Ascending aorta (tissue), 2 donors: ENCODE measurements around the gene SYT1. TPM values are rescaled to one million over a fixed set of nuclear protein-coding genes. Genes with fewer than 3 reads are reported as not detected.

Experiments
- DNase-seq, 2 donors: peaks; one replicate each; pipeline ENCODE4 v3.0.0-alpha.2; 2019; ENCODE audit warnings: low spot score in 2 of 2
- H3K27ac ChIP-seq, 2 donors: fragments of 200-600 bp; sonication (generic); one replicate each; pipeline ENCODE4 v1.5.1; 2016 to 2017; ENCODE audit warnings: mild to moderate bottlenecking in 1 of 2
- H3K27me3 ChIP-seq: fragments of 200-600 bp; sonication (generic); one replicate; pipeline ENCODE4 v1.5.1; 2017
- H3K36me3 ChIP-seq, 2 donors: fragments of 200-600 bp; sonication (generic); one replicate each; pipeline ENCODE4 v1.5.1; 2016
- H3K4me1 ChIP-seq, 2 donors: fragments of 200-600 bp; sonication (generic); one replicate each; pipeline ENCODE4 v1.5.1; 2016 to 2017; ENCODE audit warnings: mild to moderate bottlenecking in 1 of 2
- H3K4me3 ChIP-seq, 2 donors: fragments of 200-600 bp; sonication (generic); one replicate each; pipeline ENCODE4 v1.5.1; 2016 to 2017; ENCODE audit warnings: mild to moderate bottlenecking in 1 of 2
- H3K9me3 ChIP-seq, 2 donors: fragments of 200-600 bp; sonication (generic); one replicate each; pipeline ENCODE4 v1.5.1; 2016
- CTCF ChIP-seq, 3 experiments: fragments of 200-600 bp in 2 of 3; fragments of 450-650 bp in 1 of 3; sonication (generic) in 2 of 3; IDR thresholded peaks; one replicate each; pipeline ENCODE4 v1.5.1; 2016 to 2019; ENCODE audit warnings: antibody characterized with exemption in 3 of 3, mild to moderate bottlenecking in 1 of 3, moderate library complexity in 1 of 3
- intact Hi-C: fragments of 100-400 bp; cut with DNase I; formaldehyde crosslinking; loops from one replicate; pipeline ENCODE4 v1.15.1; 2023
- total RNA-seq: library from RNA; depleted of rRNA; stranded (reverse); fragments of >200 nt; gene quantifications from one replicate; pipeline ENCODE4 v1.1.0, GENCODE V29; 2016

The SYT1 gene
- total RNA-seq, 1 donor from 2014 or later = 0.64 TPM

- intact Hi-C loops = no loop called here
- H3K9me3 ChIP-seq = no peaks in the 10 kb centered on the region
- DNase-seq = no peak
- no peak overlapping the region for H3K27ac ChIP-seq
- no peaks in the 10 kb centered on the region for H3K36me3 ChIP-seq
- H3K4me3 ChIP-seq = no peak overlapping the region
- no peaks in the 10 kb centered on the region for H3K27me3 ChIP-seq
- no peaks in the 10 kb centered on the region for H3K4me1 ChIP-seq
- no peak for TF ChIP-seq CTCF (IDR thresholded peaks at IDR 0.05)
Observed at GRCh38 chr12:78928200-78929074, 63.9 kb downstream of the SYT1 start.

GRCh38 chr12:78929075-78929418, 64.5 kb downstream of the SYT1 start:
- Histone ChIP-seq H3K27ac (no peak overlapping the region), H3K9me3 (no peaks in the 10 kb centered on the region), H3K27me3 (no peaks in the 10 kb centered on the region), H3K4me3 (no peak overlapping the region), H3K36me3 (no peaks in the 10 kb centered on the region), H3K4me1 (no peaks in the 10 kb centered on the region)
- DNase-seq = no peak
- intact Hi-C loops = no loop called here
- TF ChIP-seq CTCF (IDR thresholded peaks at IDR 0.05) = no peak

GRCh38 chr12:78931466-78931990, 67.0 kb downstream of the SYT1 start:
- no peak for TF ChIP-seq CTCF (IDR thresholded peaks at IDR 0.05)
- Histone ChIP-seq H3K4me3 (no peak overlapping the region), H3K9me3 (no peaks in the 10 kb centered on the region), H3K27ac (no peak overlapping the region), H3K36me3 (no peaks in the 10 kb centered on the region), H3K4me1 (no peaks in the 10 kb centered on the region), H3K27me3 (no peaks in the 10 kb centered on the region)
- DNase-seq = no peak
- intact Hi-C loops = no loop called here

- H3K27ac ChIP-seq = no peak overlapping the region
- no peaks in the 10 kb centered on the region for H3K36me3 ChIP-seq
- no peak for DNase-seq
- intact Hi-C loops = no loop called here
- H3K4me1 ChIP-seq = no peaks in the 10 kb centered on the region
- TF ChIP-seq CTCF (IDR thresholded peaks at IDR 0.05) = no peak
- no peaks in the 10 kb centered on the region for H3K27me3 ChIP-seq
- no peaks in the 10 kb centered on the region for H3K9me3 ChIP-seq
- H3K4me3 ChIP-seq = no peak overlapping the region
Observed at GRCh38 chr12:78933014-78933413, 68.4 kb downstream of the SYT1 start.

GRCh38 chr12:78938341-78939084, 73.9 kb downstream of the SYT1 start:
- H3K27ac ChIP-seq = no peak overlapping the region
- intact Hi-C loops = no loop called here
- no peaks in the 10 kb centered on the region for H3K4me1 ChIP-seq
- H3K27me3 ChIP-seq = no peaks in the 10 kb centered on the region
- TF ChIP-seq CTCF (IDR thresholded peaks at IDR 0.05) = no peak
- DNase-seq = no peak
- H3K4me3 ChIP-seq = no peak overlapping the region
- no peaks in the 10 kb centered on the region for H3K36me3 ChIP-seq
- H3K9me3 ChIP-seq = no peaks in the 10 kb centered on the region
